Measurements from ENCODE around the gene DPPA5. TPM values are rescaled to one million over a fixed set of nuclear protein-coding genes. Genes with fewer than 3 reads are reported as not detected.
"Not testable (repeated sequence)": the region's sequence is repeated elsewhere in the genome, so short reads cannot be mapped to it uniquely, and the experiment has no call there.

Gene DPPA5
- total RNA-seq, 2 donors from 2014 or later, result not detected

DNA sequence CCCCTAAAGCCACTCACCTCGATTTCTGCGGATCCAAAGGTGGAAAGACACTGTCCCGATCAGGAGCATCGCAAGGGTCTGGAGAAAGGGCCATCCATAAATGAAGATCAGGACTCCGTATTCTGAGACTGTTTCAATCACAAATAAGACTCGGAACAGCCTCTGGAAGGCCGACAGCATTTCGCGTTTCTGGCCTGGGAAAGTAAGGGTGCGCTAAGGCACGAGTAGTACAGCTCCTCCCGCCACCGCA is 44.6 kb downstream of the DPPA5 start:
- no peaks in the 10 kb centered on the region for H3K9me3 Mint-ChIP-seq
- DNase-seq (no peak), ATAC-seq (replicated peaks in 1 of 2) (peak in 1 of 2 donors; percentile 53)
- H3K4me3 Mint-ChIP-seq, result peak overlapping the region; percentile 95 to 98
- peak overlapping the region; percentile 83 for H3K27ac Mint-ChIP-seq
- H3K27me3 Mint-ChIP-seq (ENCODE audit: low read depth), result peaks cover 34% of the 10 kb centered on the region
- peaks cover 31% of the 10 kb centered on the region for H3K4me1 Mint-ChIP-seq (ENCODE audit: low read depth)
- peaks cover 0 to 3% of the 10 kb centered on the region in 2 donors for H3K36me3 Mint-ChIP-seq (ENCODE audit: insufficient read depth in 2 of 2)

DNA sequence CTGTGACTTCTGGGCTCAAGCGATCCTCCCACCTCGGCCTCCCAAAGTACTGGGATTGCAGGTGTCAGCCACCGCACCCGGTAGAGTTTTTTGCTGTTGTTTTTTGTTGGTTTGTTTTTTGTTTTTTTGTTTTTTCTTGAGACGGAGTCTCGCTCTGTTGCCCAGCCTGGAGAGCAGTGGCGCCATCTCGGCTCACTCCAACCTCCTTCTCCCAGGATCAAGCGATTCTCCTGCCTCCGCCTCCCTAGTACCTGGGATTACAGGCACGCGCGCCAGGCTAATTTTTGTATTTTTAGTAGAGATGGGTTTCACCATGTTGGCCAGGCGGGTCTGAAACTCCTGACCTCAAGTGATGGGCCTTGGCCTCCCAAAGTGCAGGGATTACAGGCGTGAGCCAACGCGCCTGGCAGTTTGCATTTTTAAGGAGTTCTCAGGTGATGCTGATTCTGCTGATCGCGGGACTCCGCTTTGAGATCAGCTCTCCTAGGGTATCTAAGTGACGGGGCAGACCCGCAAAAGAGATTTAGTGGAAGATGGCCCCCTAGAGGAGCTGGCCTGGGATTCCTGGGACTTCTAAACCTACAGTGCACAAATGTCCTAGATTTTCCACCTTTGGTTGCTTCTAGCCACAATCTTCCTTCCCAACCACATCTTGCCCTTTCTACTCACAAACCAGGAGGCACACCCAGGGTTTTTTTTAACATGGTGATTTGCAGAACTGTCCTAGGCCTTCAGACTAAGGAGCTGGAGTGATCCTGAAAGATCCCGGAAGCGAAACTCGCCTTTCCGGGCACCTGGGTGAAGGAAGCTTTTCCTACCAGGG is 45.2 kb downstream of the DPPA5 start:
- Mint-ChIP-seq H3K4me3 (peak overlapping the region; percentile 95 to 98), H3K27me3 (ENCODE audit: low read depth) (peaks cover 28% of the 10 kb centered on the region), H3K4me1 (ENCODE audit: low read depth) (peaks cover 31% of the 10 kb centered on the region), H3K27ac (peak overlapping the region; percentile 83), H3K36me3 (ENCODE audit: insufficient read depth in 2 of 2) (peaks cover 0 to 3% of the 10 kb centered on the region in 2 donors), H3K9me3 (no peaks in the 10 kb centered on the region)
- ATAC-seq (replicated peaks in 1 of 2) (no peak), DNase-seq (no peak)

DNA sequence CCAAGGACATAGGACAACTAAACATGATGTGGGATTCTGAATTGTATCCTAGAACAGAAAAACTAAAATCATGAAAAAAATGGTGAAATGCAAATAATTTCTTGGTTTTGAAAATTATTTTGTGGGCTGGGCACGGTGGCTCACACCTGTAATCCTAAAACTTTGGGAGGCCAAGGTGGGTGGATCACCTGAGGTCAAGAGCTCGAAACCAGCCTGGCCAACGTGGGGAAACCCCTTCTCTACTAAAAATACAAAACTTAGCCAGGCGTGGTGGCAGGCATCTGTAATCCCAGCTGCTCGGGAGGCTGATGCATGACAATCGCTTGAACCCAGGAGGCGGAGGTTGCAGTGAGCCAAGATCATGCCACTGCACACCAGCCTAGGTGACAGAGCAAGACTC is 50.3 kb downstream of the DPPA5 start:
- H3K36me3 Mint-ChIP-seq (ENCODE audit: insufficient read depth in 2 of 2); H3K27me3 Mint-ChIP-seq (ENCODE audit: low read depth); H3K9me3 Mint-ChIP-seq; DNase-seq; ATAC-seq (replicated peaks in 1 of 2); H3K27ac Mint-ChIP-seq; H3K4me3 Mint-ChIP-seq: not testable (repeated sequence)
- peaks cover 18% of the 10 kb centered on the region for H3K4me1 Mint-ChIP-seq (ENCODE audit: low read depth)

Other genes starting within 250 kb of the DPPA5 start
- gene KHDC1L, start 128.8 kb downstream of the DPPA5 start, total RNA-seq, result not detected
- gene KHDC1, start 91.1 kb downstream of the DPPA5 start, total RNA-seq, result 1 to 10 TPM; 3.4 to 3.7 TPM
- not detected for gene KHDC3L, start 8.4 kb upstream of the DPPA5 start, total RNA-seq
- gene OOEP, start 15.6 kb upstream of the DPPA5 start, total RNA-seq, result under 1 TPM; 0.76 to 0.77 TPM
- gene DDX43, start 40.6 kb upstream of the DPPA5 start, total RNA-seq, result under 1 TPM; 0.77 to 0.93 TPM
- gene CGAS, start 98.0 kb upstream of the DPPA5 start, total RNA-seq, result 10 to 100 TPM; 20.7 to 26.9 TPM
- 10 to 100 TPM; 49.6 to 68.8 TPM for gene MTO1, start 107.5 kb upstream of the DPPA5 start, total RNA-seq
- gene EEF1A1, start 166.8 kb upstream of the DPPA5 start, total RNA-seq, result over 10,000 TPM; 15,536 to 16,076 TPM